ENCODE measurements around the gene ATG4D. TPM values are rescaled to one million over a fixed set of nuclear protein-coding genes. Genes with fewer than 3 reads are reported as not detected.

Gene ATG4D
- total and polyA plus RNA-seq, 4 donors, result 4.7 to 44.4 (median 11.1) TPM

DNA sequence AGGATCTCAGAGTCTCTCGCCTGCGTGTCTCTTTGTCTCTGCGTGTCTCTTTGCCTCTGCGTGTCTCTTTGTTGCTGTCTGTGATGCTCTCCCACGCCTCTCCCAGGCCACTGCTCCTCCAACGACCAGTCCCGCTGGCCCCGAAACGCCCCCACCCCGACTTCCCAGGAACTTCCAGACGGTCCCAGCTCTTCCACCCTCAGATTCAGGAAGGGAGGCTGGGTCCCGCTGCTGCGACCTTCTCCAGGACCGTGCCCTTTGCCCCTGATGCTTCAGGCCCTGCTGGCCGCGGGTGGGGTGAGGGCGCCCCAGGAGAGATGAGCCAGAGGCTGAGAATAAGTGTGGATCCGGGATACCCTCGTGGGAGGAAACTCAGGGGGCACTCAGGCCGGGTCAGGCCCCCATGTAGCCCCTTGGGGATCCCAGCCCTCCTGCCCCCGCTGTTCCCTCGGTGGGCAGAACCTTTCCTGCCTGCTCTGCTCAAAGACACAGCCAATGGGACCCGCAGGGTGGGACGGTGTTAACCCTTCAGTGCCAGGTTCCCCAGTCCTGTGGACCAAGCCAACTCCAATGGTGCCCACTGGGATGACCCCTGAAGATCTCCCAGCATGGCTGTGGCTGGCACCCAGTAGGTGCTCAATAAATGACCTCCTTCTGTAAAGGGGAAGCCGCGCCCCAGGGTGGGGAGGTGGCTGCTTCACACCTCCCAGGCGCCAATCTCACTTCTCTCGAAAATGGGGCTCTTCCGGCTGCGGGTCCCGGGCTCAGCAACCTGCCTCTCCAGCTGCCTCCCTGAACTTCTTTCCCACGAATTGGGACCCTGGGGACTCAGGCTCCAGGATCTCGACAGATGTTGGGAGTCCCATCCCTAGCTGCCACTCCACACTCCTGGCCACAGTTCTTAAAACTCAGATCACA lies 25.0 kb upstream of the ATG4D start:
- Histone ChIP-seq H3K4me1 (ENCODE audit: control insufficient read depth in 4 of 4, insufficient read depth in 4 of 4, low read length in 3 of 4) (peaks cover 2 to 27% (median 11%) of the 10 kb centered on the region in 4 donors), H3K27me3 (ENCODE audit: control insufficient read depth in 4 of 4, insufficient read depth in 4 of 4, low read length in 3 of 4) (peaks cover 2 to 18% (median 3%) of the 10 kb centered on the region in 4 donors), H3K4me3 (ENCODE audit: low read depth in 1 of 3, low read length in 3 of 3) (no peak overlapping the region), H3K9ac (ENCODE audit: low read depth in 1 of 2, low read length in 2 of 2) (no peak overlapping the region), H3K9me3 (ENCODE audit: control insufficient read depth in 4 of 4, low read length in 3 of 4) (no peaks in the 10 kb centered on the region), H3K36me3 (ENCODE audit: control insufficient read depth in 4 of 4, insufficient read depth in 3 of 4, low read depth in 1 of 4, low read length in 3 of 4) (no peaks in the 10 kb centered on the region), H3K27ac (ENCODE audit: low read depth in 1 of 2, low read length in 2 of 2) (peak overlapping the region in 1 of 2 donors; percentile 9)
- TF ChIP-seq FOXA2 (IDR thresholded peaks at IDR 0.05) (no peak), HNF4A (conservative IDR thresholded peaks at IDR 0.05) (no peak), NR2F2 (IDR thresholded peaks at IDR 0.05) (no peak), RAD21 (IDR thresholded peaks at IDR 0.05) (no peak), RXRA (IDR thresholded peaks at IDR 0.05) (no peak), GABPA (IDR thresholded peaks at IDR 0.05 in 1 of 2, conservative IDR thresholded peaks at IDR 0.05 in 1 of 2) (no peak), SP1 (IDR thresholded peaks at IDR 0.05) (no peak)
- TF ChIP-seq, protein P1, sequence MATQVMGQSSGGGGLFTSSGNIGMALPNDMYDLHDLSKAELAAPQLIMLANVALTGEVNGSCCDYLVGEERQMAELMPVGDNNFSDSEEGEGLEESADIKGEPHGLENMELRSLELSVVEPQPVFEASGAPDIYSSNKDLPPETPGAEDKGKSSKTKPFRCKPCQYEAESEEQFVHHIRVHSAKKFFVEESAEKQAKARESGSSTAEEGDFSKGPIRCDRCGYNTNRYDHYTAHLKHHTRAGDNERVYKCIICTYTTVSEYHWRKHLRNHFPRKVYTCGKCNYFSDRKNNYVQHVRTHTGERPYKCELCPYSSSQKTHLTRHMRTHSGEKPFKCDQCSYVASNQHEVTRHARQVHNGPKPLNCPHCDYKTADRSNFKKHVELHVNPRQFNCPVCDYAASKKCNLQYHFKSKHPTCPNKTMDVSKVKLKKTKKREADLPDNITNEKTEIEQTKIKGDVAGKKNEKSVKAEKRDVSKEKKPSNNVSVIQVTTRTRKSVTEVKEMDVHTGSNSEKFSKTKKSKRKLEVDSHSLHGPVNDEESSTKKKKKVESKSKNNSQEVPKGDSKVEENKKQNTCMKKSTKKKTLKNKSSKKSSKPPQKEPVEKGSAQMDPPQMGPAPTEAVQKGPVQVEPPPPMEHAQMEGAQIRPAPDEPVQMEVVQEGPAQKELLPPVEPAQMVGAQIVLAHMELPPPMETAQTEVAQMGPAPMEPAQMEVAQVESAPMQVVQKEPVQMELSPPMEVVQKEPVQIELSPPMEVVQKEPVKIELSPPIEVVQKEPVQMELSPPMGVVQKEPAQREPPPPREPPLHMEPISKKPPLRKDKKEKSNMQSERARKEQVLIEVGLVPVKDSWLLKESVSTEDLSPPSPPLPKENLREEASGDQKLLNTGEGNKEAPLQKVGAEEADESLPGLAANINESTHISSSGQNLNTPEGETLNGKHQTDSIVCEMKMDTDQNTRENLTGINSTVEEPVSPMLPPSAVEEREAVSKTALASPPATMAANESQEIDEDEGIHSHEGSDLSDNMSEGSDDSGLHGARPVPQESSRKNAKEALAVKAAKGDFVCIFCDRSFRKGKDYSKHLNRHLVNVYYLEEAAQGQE (IDR thresholded peaks at IDR 0.05), result no peak
- TF ChIP-seq, protein P2, sequence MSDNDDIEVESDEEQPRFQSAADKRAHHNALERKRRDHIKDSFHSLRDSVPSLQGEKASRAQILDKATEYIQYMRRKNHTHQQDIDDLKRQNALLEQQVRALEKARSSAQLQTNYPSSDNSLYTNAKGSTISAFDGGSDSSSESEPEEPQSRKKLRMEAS (IDR thresholded peaks at IDR 0.05), result no peak
- TF ChIP-seq, protein P3, sequence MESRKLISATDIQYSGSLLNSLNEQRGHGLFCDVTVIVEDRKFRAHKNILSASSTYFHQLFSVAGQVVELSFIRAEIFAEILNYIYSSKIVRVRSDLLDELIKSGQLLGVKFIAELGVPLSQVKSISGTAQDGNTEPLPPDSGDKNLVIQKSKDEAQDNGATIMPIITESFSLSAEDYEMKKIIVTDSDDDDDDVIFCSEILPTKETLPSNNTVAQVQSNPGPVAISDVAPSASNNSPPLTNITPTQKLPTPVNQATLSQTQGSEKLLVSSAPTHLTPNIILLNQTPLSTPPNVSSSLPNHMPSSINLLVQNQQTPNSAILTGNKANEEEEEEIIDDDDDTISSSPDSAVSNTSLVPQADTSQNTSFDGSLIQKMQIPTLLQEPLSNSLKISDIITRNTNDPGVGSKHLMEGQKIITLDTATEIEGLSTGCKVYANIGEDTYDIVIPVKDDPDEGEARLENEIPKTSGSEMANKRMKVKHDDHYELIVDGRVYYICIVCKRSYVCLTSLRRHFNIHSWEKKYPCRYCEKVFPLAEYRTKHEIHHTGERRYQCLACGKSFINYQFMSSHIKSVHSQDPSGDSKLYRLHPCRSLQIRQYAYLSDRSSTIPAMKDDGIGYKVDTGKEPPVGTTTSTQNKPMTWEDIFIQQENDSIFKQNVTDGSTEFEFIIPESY (IDR thresholded peaks at IDR 0.05), result no peak
- TF ChIP-seq, protein P4, sequence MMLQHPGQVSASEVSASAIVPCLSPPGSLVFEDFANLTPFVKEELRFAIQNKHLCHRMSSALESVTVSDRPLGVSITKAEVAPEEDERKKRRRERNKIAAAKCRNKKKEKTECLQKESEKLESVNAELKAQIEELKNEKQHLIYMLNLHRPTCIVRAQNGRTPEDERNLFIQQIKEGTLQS (IDR thresholded peaks at IDR 0.05), result no peak
- DNase-seq (ENCODE audit: low spot score), result no peak
- WGBS, result 14% methylated on average over 33 of the region's 33 CpGs

DNA sequence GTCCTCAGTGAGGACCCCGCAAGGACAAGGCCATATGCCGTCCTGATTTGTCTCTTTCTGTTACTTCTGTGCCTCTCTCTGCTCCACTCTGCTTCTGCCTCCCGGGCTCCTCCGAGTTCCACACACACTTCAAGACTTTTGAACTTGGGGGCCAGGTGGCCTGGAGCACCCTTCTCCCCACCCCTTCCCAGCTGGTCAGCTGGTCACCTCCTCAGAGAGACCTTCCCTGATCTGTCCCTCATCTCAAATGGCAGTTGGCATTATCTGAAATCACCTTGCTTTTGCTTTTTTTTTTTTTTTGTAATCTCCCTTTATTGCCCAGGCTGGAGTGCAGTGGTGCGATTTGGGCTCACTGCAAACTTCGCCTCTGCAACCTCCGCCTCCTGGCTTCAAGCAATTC lies 24.3 kb upstream of the ATG4D start:
- H3K36me3 ChIP-seq (ENCODE audit: control insufficient read depth in 4 of 4, insufficient read depth in 3 of 4, low read depth in 1 of 4, low read length in 3 of 4), result no peaks in the 10 kb centered on the region

More for the DNA sequence above, 24.3 kb upstream of the ATG4D start:
- TF ChIP-seq, protein P3 (IDR thresholded peaks at IDR 0.05), result no peak
- TF ChIP-seq EGR1 (IDR thresholded peaks at IDR 0.05; ENCODE audit: low read depth in 2 of 2) (no peak), FOXA1 (IDR thresholded peaks at IDR 0.05) (no peak), JUND (IDR thresholded peaks at IDR 0.05) (no peak), NR2F2 (IDR thresholded peaks at IDR 0.05) (no peak)
- H3K27ac ChIP-seq (ENCODE audit: low read depth in 1 of 2, low read length in 2 of 2), result no peak overlapping the region
- no peak overlapping the region for H3K4me3 ChIP-seq (ENCODE audit: low read depth in 1 of 3, low read length in 3 of 3)
- 73% methylated on average over 7 of the region's 7 CpGs for WGBS
- DNase-seq (ENCODE audit: low spot score), result no peak
- H3K4me1 ChIP-seq (ENCODE audit: control insufficient read depth in 4 of 4, insufficient read depth in 4 of 4, low read length in 3 of 4), result peaks cover 2 to 22% (median 11%) of the 10 kb centered on the region in 4 donors
- H3K9me3 ChIP-seq (ENCODE audit: control insufficient read depth in 4 of 4, low read length in 3 of 4), result no peaks in the 10 kb centered on the region
- H3K9ac ChIP-seq (ENCODE audit: low read depth in 1 of 2, low read length in 2 of 2), result no peak overlapping the region
- H3K27me3 ChIP-seq (ENCODE audit: control insufficient read depth in 4 of 4, insufficient read depth in 4 of 4, low read length in 3 of 4), result peaks cover 0 to 13% (median 3%) of the 10 kb centered on the region in 4 donors
